ENCODE results near the gene PROCA1. TPM values are rescaled to one million over a fixed set of nuclear protein-coding genes. Genes with fewer than 3 reads are reported as not detected.

PROCA1 gene
- total and polyA plus RNA-seq, 2 of the 13 experiments (the other 11 are each of a cell fraction or from before 2014, with no cell fraction given), result 0.73 to 1.5 TPM

- TF ChIP-seq ZNF770 (CRISPR knock-in tag; IDR thresholded peaks at IDR 0.05), result no peak
- TF ChIP-seq KLF13 (CRISPR knock-in tag; IDR thresholded peaks at IDR 0.05), result no peak
Measured at GRCh38 chr17:28682655-28683054, 29.0 kb downstream of the PROCA1 start (continued).

GRCh38 chr17:28675980-28676379, 35.7 kb downstream of the PROCA1 start:
- Histone ChIP-seq H3K4me2 (ENCODE audit: low read depth, low read length) (no peak overlapping the region), H3K4me3 (replicated peaks in 1 of 3; ENCODE audit: insufficient read depth in 1 of 3, low read depth in 2 of 3, low read length in 3 of 3) (no peak overlapping the region), H2AFZ (ENCODE audit: low read length) (no peak overlapping the region), H3K27ac (ENCODE audit: extremely low read length, insufficient read depth, low read length) (no peak overlapping the region), H3K9ac (ENCODE audit: insufficient read depth, low read depth, low read length) (no peak overlapping the region), H3K9me3 (ENCODE audit: low read length) (no peaks in the 10 kb centered on the region), H4K20me1 (ENCODE audit: insufficient read depth, low read length) (no peaks in the 10 kb centered on the region), H3K79me2 (ENCODE audit: insufficient read depth, low read length) (peaks cover under 1% of the 10 kb centered on the region), H3K36me3 (replicated peaks in 1 of 2; ENCODE audit: control insufficient read depth in 1 of 2, insufficient read depth in 2 of 2, low read length in 2 of 2) (peaks cover 50 to 86% of the 10 kb centered on the region in 2 experiments), H3K4me1 (ENCODE audit: insufficient read depth, low read length) (no peaks in the 10 kb centered on the region), H3K27me3 (ENCODE audit: control insufficient read depth in 1 of 2, insufficient read depth in 2 of 2, low read length in 2 of 2) (no peaks in the 10 kb centered on the region)
- no TSS peak for BruUV-seq (replicated peaks)
- WGBS (ENCODE audit: low lambda C conversion rate), result 90% methylated on average over 7 of the region's 7 CpGs
- TF ChIP-seq RERE (CRISPR knock-in tag; IDR thresholded peaks at IDR 0.05; ENCODE audit: low read depth) (no peak), ZNF350 (CRISPR knock-in tag; IDR thresholded peaks at IDR 0.05; ENCODE audit: borderline replicate concordance, low read depth) (no peak), HNF4G (IDR thresholded peaks at IDR 0.05; ENCODE audit: borderline replicate concordance, low read depth, low read length) (0 out of 2 replicates have a peak, but pooled peaks have one; percentile 31), HNF4G (CRISPR knock-in tag; IDR thresholded peaks at IDR 0.05; ENCODE audit: borderline replicate concordance, low read depth) (no peak), CTCF (CRISPR knock-in tag; IDR thresholded peaks at IDR 0.05) (peak; percentile 57), HNF4A (CRISPR knock-in tag; IDR thresholded peaks at IDR 0.05) (peak; percentile 38), RAD21 (CRISPR knock-in tag; IDR thresholded peaks at IDR 0.05) (peak; percentile 59), STAG1 (CRISPR knock-in tag; IDR thresholded peaks at IDR 0.05) (peak; percentile 60), ESRRA (CRISPR knock-in tag; IDR thresholded peaks at IDR 0.05; ENCODE audit: low read depth) (no peak)
- intact Hi-C loops (cut with micrococcal nuclease; ENCODE audit: unreplicated experiment) (loop anchor here (1.0 kb wide), 1 partner anchor 29 kb away; no protein-coding TSS in a partner anchor), in situ Hi-C loops (cut with HindIII; ENCODE audit: extremely low pct_ligation_motif_present, low pct_unique_long_range_greater_than_20kb) (no loop called here)
- DNase-seq (ENCODE audit: low spot score), result peak; percentile 30
- peak; percentile 81 for ATAC-seq
- POLR2A ChIA-PET, result interaction anchor here (1.2 kb wide), 1 partner anchor 23 kb away, joined by 3 read pairs; no protein-coding TSS in a partner anchor
- CTCF ChIA-PET (ENCODE audit: low intra/inter-chr PET ratio, low total read pairs), result interaction anchor here (1.8 kb wide), 1 partner anchor 29 kb away, joined by 20 read pairs; no protein-coding TSS in a partner anchor
- peak; percentile 56 for FAIRE-seq

Measured in HepG2 (cell line).